Ectodermal cell (in vitro differentiated cells): ENCODE data around the gene SDK2.
"Not testable (repeated sequence)": the region's sequence is repeated elsewhere in the genome, so short reads cannot be mapped to it uniquely, and the experiment has no call there.

Experiments
- H3K27ac ChIP-seq: 2 replicates; pipeline ENCODE4 v1.7.0; 2013; ENCODE audit warnings: mild to moderate bottlenecking, low read depth, low read length; ENCODE audit not compliant: insufficient read depth, poor library complexity, severe bottlenecking
- H3K27me3 ChIP-seq: 2 replicates; pipeline ENCODE4 v1.7.0; 2013; ENCODE audit warnings: mild to moderate bottlenecking, low read length; ENCODE audit not compliant: insufficient read depth, control insufficient read depth, poor library complexity, severe bottlenecking
- H3K36me3 ChIP-seq: one replicate; pipeline ENCODE4 v1.7.0; 2013; ENCODE audit warnings: low read length; ENCODE audit not compliant: control insufficient read depth, insufficient read depth
- H3K4me1 ChIP-seq: one replicate; pipeline ENCODE4 v1.7.0; 2013; ENCODE audit warnings: low read length; ENCODE audit not compliant: control insufficient read depth, insufficient read depth
- H3K4me3 ChIP-seq: 2 replicates; pipeline ENCODE4 v1.7.0; 2013; ENCODE audit warnings: low read depth, low read length, control low read depth; ENCODE audit not compliant: insufficient read depth
- H3K9me3 ChIP-seq: 2 replicates; pipeline ENCODE4 v1.7.0; 2013; ENCODE audit warnings: mild to moderate bottlenecking, low read length, moderate library complexity; ENCODE audit not compliant: control insufficient read depth
- WGBS, 2 experiments: methylation state at CpG; one replicate each; pipeline ENCODE4 v1.1.7; 2013; ENCODE audit warnings: missing lambda C conversion rate in 2 of 2; 5-methylcytosine and 5-hydroxymethylcytosine counted together

SDK2 gene

GRCh38 chr17:73315471-73315870 is 328.8 kb downstream of the SDK2 start:
- Histone ChIP-seq H3K27ac (no peak overlapping the region), H3K27me3 (peaks cover 20% of the 10 kb centered on the region), H3K9me3 (no peaks in the 10 kb centered on the region), H3K4me3 (no peak overlapping the region), H3K36me3 (no peaks in the 10 kb centered on the region), H3K4me1 (peaks cover 22% of the 10 kb centered on the region)
- WGBS, 2 experiments = 69 to 75% methylated on average over 4 of the region's 5 CpGs

- no peaks in the 10 kb centered on the region for H3K36me3 ChIP-seq
- H3K27ac ChIP-seq = no peak overlapping the region
- H3K27me3 ChIP-seq = peaks cover 20% of the 10 kb centered on the region
- H3K9me3 ChIP-seq = no peaks in the 10 kb centered on the region
- no peak overlapping the region for H3K4me3 ChIP-seq
- WGBS, 2 experiments = 40 to 48% methylated on average over 7 to 8 of the region's 8 CpGs
- peaks cover 28% of the 10 kb centered on the region for H3K4me1 ChIP-seq
Observed at GRCh38 chr17:73313526-73314127, 330.6 kb downstream of the SDK2 start.

- 43 to 60% methylated on average over 7 to 11 of the region's 11 CpGs for WGBS, 2 experiments
- H3K4me3 ChIP-seq, H3K27ac ChIP-seq, H3K36me3 ChIP-seq, H3K9me3 ChIP-seq: not testable (repeated sequence)
- Histone ChIP-seq H3K27me3 (peaks cover 20% of the 10 kb centered on the region), H3K4me1 (peaks cover 28% of the 10 kb centered on the region)
Observed at GRCh38 chr17:73312887-73313286, 331.4 kb downstream of the SDK2 start.

- peaks cover 20% of the 10 kb centered on the region for H3K27me3 ChIP-seq
- H3K9me3 ChIP-seq = no peaks in the 10 kb centered on the region
- no peaks in the 10 kb centered on the region for H3K36me3 ChIP-seq
- peaks cover 25% of the 10 kb centered on the region for H3K4me1 ChIP-seq
- 1% methylated on average over 71 of the region's 71 CpGs for WGBS, 2 experiments
- H3K27ac ChIP-seq = peak within 1 kb of the TSS; percentile 84
- H3K4me3 ChIP-seq = peak within 1 kb of the TSS; percentile 79
Observed at GRCh38 chr17:73311781-73312641, 332.2 kb downstream of the SDK2 start, which contains the start of gene CDC42EP4. CDC42EP4 (minus strand) TSS chr17:73312001; CDS start chr17:73286500, 25,501 bp downstream.

GRCh38 chr17:73311428-73311780 is 332.8 kb downstream of the SDK2 start:
- H3K27me3 ChIP-seq = peaks cover 20% of the 10 kb centered on the region
- peaks cover 21% of the 10 kb centered on the region for H3K4me1 ChIP-seq
- peak overlapping the region; percentile 79 for H3K4me3 ChIP-seq
- no peaks in the 10 kb centered on the region for H3K9me3 ChIP-seq
- peak overlapping the region; percentile 36 for H3K27ac ChIP-seq
- no peaks in the 10 kb centered on the region for H3K36me3 ChIP-seq
- WGBS, 2 experiments = 0% methylated on average over 38 of the region's 38 CpGs

- Histone ChIP-seq H3K27ac (peak overlapping the region; percentile 84), H3K9me3 (no peaks in the 10 kb centered on the region), H3K4me3 (peak overlapping the region; percentile 79), H3K36me3 (no peaks in the 10 kb centered on the region), H3K27me3 (peaks cover 20% of the 10 kb centered on the region), H3K4me1 (peaks cover 31% of the 10 kb centered on the region)
- 8 to 9% methylated on average over 21 of the region's 21 CpGs for WGBS, 2 experiments
Observed at GRCh38 chr17:73309727-73310596, 334.3 kb downstream of the SDK2 start.

GRCh38 chr17:73308959-73309358 is 335.3 kb downstream of the SDK2 start:
- H3K4me1 ChIP-seq = peaks cover 35% of the 10 kb centered on the region

GRCh38 chr17:73308017-73308823 is 336.0 kb downstream of the SDK2 start:
- Histone ChIP-seq H3K36me3 (no peaks in the 10 kb centered on the region), H3K4me3 (no peak overlapping the region), H3K27ac (no peak overlapping the region), H3K27me3 (peaks cover 12% of the 10 kb centered on the region), H3K9me3 (no peaks in the 10 kb centered on the region), H3K4me1 (peaks cover 35% of the 10 kb centered on the region)
- WGBS, 2 experiments = 93 to 94% methylated on average over 23 of the region's 23 CpGs

More at GRCh38 chr17:73308959-73309358, 335.3 kb downstream of the SDK2 start:
- not testable (repeated sequence) for H3K9me3 ChIP-seq, H3K4me3 ChIP-seq, H3K36me3 ChIP-seq, H3K27ac ChIP-seq
- WGBS, 2 experiments = 93 to 95% methylated on average over 5 of the region's 5 CpGs
- peaks cover 17% of the 10 kb centered on the region for H3K27me3 ChIP-seq

GRCh38 chr17:73307130-73307529 is 337.1 kb downstream of the SDK2 start:
- WGBS, 2 experiments = 97 to 100% methylated on average over 8 to 9 of the region's 9 CpGs
- H3K4me1 ChIP-seq = peaks cover 27% of the 10 kb centered on the region
- no peak overlapping the region for H3K27ac ChIP-seq

More at GRCh38 chr17:73307130-73307529, 337.1 kb downstream of the SDK2 start:
- Histone ChIP-seq H3K9me3 (no peaks in the 10 kb centered on the region), H3K27me3 (peaks cover under 1% of the 10 kb centered on the region), H3K4me3 (no peak overlapping the region), H3K36me3 (no peaks in the 10 kb centered on the region)
